H54 (cell line): ENCODE results near the gene TOMM70.

Source experiments
- DNase-seq: peaks from one replicate; pipeline ENCODE4 v3.0.0; 2011; ENCODE audit warnings: low spot score, mixed read lengths; ENCODE audit not compliant: insufficient read length
- FAIRE-seq: peaks from 3 replicates; lab custom pipeline; 2011; peaks lifted over from hg19 to GRCh38; lab: Jason Lieb, UNC
- POLR2A ChIP-seq: IDR thresholded peaks from 2 replicates; pipeline ENCODE4 v1.6.1; 2011; ENCODE audit warnings: low read depth, mild to moderate bottlenecking, low read length

Gene TOMM70

GRCh38 chr3:100402891-100403290, 2.0 kb upstream of the TOMM70 start:
- no peak for TF ChIP-seq POLR2A
- no peak for FAIRE-seq
- DNase-seq: no peak

- TF ChIP-seq POLR2A: no peak
- FAIRE-seq: peak; percentile 11
- DNase-seq: no peak
These were observed 1.4 kb upstream of the TOMM70 start for GRCh38 chr3:100402256-100402655.

DNA sequence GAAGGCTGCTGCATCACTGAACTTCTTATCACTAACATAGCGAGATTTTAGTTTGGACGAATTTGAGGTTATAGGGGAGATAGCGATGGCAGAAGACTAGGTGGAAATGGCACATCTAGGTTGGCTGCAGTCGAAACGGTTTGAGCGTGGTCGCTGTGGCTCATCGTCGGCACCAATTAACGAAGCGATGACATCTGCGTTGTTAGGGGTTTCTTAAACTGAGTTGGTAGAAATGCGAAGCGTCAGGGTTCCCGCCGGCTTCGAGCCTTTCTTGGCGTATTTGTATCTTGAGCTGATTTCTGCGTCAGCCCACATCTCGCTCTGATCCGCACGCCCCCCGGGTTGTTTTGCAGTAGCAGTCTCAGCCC, 769 bp upstream of the TOMM70 start:
- no peak for FAIRE-seq
- TF ChIP-seq POLR2A: no peak
- no peak for DNase-seq

- TF ChIP-seq POLR2A: no peak
- DNase-seq (peak; percentile 10), FAIRE-seq (no peak)
These were observed 490 bp downstream of the TOMM70 start for GRCh38 chr3:100400419-100400779.

- TF ChIP-seq POLR2A: no peak
- no peak for DNase-seq
- FAIRE-seq: no peak
These were observed 1.4 kb downstream of the TOMM70 start for GRCh38 chr3:100399341-100400071.

- DNase-seq (no peak), FAIRE-seq (no peak)
- TF ChIP-seq POLR2A: no peak
These were observed 3.9 kb downstream of the TOMM70 start for GRCh38 chr3:100396967-100397366.

DNA sequence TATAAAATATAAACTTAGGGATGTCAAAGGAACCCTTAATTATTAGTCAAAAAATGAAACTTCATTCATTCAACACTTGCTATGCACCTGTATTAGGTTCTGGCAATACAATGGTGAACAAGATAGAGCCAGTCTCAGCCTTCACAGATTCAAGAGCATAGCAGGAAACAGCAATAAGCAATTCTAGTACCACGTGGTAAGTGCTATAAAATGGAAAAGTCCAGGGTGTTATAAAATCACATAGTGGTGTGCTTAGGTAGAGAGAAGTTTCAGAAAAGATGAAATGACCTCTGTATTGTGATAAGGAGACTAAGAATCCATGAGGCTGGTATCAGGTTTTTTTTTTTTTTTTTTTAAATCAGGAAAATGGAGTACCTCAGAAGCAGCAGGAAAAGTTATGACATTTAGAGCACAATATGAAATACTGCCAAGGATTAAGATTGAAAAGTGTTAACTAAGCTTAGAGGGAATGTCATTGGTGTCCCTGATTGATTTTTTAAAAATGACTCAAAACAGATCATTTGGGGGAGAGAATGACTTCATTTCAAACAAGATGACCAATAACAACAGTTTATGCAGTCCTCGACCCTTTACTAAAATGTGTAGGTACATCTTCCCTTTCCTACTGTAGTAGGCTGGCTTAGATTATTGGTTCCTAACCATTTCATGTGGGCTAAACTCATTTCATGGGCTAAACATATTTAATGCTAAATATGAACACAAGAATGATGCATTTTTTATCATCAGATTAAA, 5.0 kb downstream of the TOMM70 start:
- FAIRE-seq: no peak
- no peak for TF ChIP-seq POLR2A
- DNase-seq: no peak

- DNase-seq (no peak), FAIRE-seq (no peak)
- no peak for TF ChIP-seq POLR2A
These were observed 11.9 kb downstream of the TOMM70 start for GRCh38 chr3:100389025-100389424.

DNA sequence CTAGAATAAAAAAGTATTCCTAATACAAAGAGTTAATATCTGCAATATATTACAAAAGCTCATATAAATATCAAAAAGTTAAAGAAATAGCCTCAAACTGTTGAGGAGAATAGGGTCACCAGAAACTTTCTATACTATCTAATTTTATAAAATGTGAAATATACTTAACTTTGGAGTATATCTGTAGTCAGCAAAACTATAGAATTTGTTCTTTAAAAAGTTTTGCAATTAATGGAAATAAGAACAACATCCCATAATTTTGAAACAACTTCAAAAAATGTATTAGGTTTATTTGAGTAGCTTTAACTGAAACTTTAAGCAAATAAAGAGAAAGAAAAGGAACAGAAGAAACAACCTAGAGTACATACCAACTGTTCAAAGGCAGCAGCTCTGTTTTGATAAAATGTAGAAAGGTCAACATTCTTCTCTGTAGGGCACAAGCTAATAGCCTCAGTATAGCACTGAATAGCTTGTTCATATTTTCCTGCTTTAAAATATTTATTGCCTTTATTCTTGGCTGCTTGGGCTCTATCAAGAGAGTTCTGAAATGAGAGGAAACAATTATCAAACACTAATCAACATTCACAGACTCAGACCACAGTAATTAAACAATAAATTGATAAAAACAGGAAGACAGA, 14.3 kb downstream of the TOMM70 start:
- DNase-seq: no peak
- TF ChIP-seq POLR2A: no peak
- FAIRE-seq: peak; percentile 48

DNA sequence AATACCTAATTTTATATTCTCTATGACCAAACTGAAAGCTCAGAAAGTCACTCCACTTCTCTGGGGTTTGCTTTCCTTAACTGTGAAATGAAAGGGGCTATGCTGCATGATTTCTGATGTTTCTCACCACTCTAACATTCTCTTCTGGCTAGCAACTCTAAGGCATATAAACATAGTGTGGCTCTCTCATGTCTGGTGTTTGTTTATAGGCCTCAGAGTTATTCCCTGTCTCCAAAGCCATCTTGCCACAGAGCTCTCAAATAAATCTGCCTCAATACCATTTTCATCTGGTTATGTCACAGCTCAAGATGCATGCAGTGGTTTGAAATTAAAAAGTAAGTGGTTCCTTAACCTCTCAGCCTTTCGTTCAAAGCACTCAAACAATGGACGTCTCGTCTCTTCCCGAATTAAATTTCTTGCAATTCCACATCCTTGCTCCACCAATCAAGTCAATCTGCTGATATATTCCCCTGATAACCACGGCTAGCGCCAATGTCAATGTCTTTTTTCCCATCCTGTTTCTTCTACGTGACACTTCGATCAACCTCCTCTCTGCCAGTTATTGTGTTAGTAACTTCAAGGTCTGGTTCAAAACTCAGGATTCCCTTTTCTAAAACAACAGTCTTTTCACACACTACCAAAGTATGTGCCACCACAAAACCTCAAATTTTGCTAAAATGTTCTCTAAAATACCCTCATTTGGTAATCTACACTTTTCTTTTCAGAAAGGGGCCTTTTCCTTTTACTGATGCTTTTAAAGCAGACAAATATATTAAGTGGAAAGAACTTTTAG, 16.0 kb downstream of the TOMM70 start:
- TF ChIP-seq POLR2A: no peak
- no peak for DNase-seq
- FAIRE-seq: peak; percentile 36

DNA sequence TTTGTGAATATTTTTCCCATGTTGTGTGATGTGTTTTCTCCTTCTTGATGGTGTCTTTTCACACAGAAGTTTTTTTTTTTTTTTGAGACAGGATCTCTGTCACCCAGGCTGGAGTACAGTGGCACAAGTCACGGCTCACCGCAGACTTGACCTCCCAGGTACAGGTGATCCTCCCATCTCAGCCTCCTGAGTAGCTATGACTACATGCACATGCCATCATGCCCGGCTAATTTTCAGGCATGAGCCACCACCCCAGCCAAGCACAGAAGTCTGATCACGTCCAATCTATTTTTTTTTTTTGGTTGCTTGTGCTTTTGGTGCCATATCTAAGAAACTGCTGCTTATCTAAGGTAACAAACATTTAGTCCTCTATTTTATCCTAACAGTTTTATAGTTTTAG, 24.6 kb downstream of the TOMM70 start:
- FAIRE-seq (no peak), DNase-seq (no peak)
- no peak for TF ChIP-seq POLR2A

DNA sequence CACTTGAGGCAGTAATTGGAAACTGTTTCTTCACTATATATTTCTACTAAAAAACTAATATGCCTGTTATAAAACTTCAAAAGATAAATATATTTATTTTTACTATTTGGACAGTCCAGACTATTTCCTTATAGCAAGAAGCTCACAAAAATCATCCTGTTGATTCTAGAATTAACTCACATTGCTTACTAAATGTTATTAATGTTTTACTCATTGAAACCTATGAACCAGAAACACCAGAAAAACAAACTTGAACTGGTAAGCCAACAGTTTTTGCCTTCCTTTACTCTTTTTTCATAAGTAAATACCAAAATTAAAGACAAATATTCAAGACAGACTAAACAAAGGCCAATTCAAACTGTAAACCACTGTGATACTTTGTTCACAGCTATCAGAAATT, 26.4 kb downstream of the TOMM70 start:
- no peak for TF ChIP-seq POLR2A
- FAIRE-seq: no peak
- no peak for DNase-seq

GRCh38 chr3:100370756-100371155, 30.1 kb downstream of the TOMM70 start:
- FAIRE-seq: no peak

GRCh38 chr3:100368441-100368840, 32.4 kb downstream of the TOMM70 start:
- no peak for DNase-seq
- no peak for FAIRE-seq
- TF ChIP-seq POLR2A: no peak

More at GRCh38 chr3:100370756-100371155, 30.1 kb downstream of the TOMM70 start:
- TF ChIP-seq POLR2A: no peak
- no peak for DNase-seq
